Measurements from ENCODE around the gene SYNE3.

DNA sequence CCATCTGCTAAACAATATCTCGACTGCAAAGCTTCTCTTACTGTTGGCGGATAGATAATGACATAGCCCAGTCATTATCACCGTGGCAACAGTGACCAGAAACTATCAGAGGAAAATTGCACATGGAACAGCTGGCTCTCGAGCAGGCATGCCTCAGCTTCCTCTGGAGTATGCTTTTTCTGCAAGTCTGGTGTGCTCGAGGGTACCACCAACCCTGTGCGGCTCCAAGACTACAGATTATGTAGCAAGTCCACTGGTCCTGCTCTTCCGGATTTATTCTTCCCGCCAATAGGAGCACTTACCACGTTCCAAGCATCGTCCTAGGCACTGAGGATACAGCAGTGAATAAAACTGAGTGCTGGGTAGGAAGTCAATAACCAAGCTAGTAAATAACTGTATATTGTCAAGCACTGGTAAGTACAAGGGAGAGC is 17.0 kb upstream of the SYNE3 start:
- TF ChIP-seq, protein P1, sequence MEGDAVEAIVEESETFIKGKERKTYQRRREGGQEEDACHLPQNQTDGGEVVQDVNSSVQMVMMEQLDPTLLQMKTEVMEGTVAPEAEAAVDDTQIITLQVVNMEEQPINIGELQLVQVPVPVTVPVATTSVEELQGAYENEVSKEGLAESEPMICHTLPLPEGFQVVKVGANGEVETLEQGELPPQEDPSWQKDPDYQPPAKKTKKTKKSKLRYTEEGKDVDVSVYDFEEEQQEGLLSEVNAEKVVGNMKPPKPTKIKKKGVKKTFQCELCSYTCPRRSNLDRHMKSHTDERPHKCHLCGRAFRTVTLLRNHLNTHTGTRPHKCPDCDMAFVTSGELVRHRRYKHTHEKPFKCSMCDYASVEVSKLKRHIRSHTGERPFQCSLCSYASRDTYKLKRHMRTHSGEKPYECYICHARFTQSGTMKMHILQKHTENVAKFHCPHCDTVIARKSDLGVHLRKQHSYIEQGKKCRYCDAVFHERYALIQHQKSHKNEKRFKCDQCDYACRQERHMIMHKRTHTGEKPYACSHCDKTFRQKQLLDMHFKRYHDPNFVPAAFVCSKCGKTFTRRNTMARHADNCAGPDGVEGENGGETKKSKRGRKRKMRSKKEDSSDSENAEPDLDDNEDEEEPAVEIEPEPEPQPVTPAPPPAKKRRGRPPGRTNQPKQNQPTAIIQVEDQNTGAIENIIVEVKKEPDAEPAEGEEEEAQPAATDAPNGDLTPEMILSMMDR (conservative IDR thresholded peaks at IDR 0.05 in 1 of 2, IDR thresholded peaks at IDR 0.05 in 1 of 2; ENCODE audit: low read depth in 1 of 2, low read length in 2 of 2), result no peak
- no peak for TF ChIP-seq EZH2 (IDR thresholded peaks at IDR 0.05; ENCODE audit: low read length, missing control alignments)
